HT-29 (cell line): ENCODE measurements around the gene PSMB3. TPM values are rescaled to one million over a fixed set of nuclear protein-coding genes. Genes with fewer than 3 reads are reported as not detected.

Source experiments
- DNase-seq: peaks from one replicate; pipeline ENCODE4 v3.0.0-alpha.2; 2015; ENCODE audit warnings: low spot score
- small RNA-seq: library from RNA; depleted of rRNA; stranded (forward); fragments of <200 nt; gene quantifications from one replicate; pipeline ENCODE3, GENCODE V24; 2014
- total RNA-seq: library from RNA; depleted of rRNA; stranded (reverse); fragments of >200 nt; shearing (Covaris generic); gene quantifications from 2 replicates; pipeline ENCODE4 v1.2.3, GENCODE V29; 2014; rRNA removed

The PSMB3 gene
- total RNA-seq, 1 experiment from 2014 or later = 828 TPM

- no peak for DNase-seq
These were observed 44.1 kb downstream of the PSMB3 start for GRCh38 chr17:38796451-38797157.

GRCh38 chr17:38797158-38797490 lies 44.6 kb downstream of the PSMB3 start:
- no peak for DNase-seq

GRCh38 chr17:38797828-38798227 lies 45.3 kb downstream of the PSMB3 start:
- no peak for DNase-seq

- peak; percentile 60 for DNase-seq
These were observed 46.3 kb downstream of the PSMB3 start for GRCh38 chr17:38798614-38799500.

- peak; percentile 100 for DNase-seq
These were observed 47.1 kb downstream of the PSMB3 start, which contains the start of gene PIP4K2B for GRCh38 chr17:38799501-38800236. TSS of gene PIP4K2B (minus strand) at chr17:38799556. CDS start at chr17:38799424, 132 bp downstream.

GRCh38 chr17:38800237-38800760 lies 47.8 kb downstream of the PSMB3 start:
- no peak for DNase-seq

- DNase-seq = no peak
These were observed 57.3 kb downstream of the PSMB3 start for GRCh38 chr17:38809828-38810227.

Small RNAs within 50 kb of the gene (small RNA-seq; reads per million reads assigned to genes)
- gene MIR4726 = not detected
- gene RNA5SP440 = 7.0 reads per million, percentile 85 among the genes with 10 or more reads in this experiment
- gene RNU6-866P = not detected

Other genes with a start within 250 kb of the PSMB3 start
- 4.9 and 6.0 TPM in 2 replicates for gene SRCIN1, start 146.8 kb upstream of the PSMB3 start, total RNA-seq
- gene EPOP, start 77.8 kb upstream of the PSMB3 start, total RNA-seq = 11.1 and 13.9 TPM in 2 replicates
- gene MLLT6, start 47.5 kb upstream of the PSMB3 start, total RNA-seq = 219 and 252 TPM in 2 replicates
- gene CISD3, start 22.4 kb upstream of the PSMB3 start, total RNA-seq = 54.0 and 100 TPM in 2 replicates
- 8.7 and 18.9 TPM in 2 replicates for gene PCGF2, start 4.4 kb upstream of the PSMB3 start, total RNA-seq
- 39.6 and 62.1 TPM in 2 replicates for gene PIP4K2B, start 46.8 kb downstream of the PSMB3 start, total RNA-seq
- gene CWC25, start 72.6 kb downstream of the PSMB3 start, total RNA-seq = 28.7 and 33.9 TPM in 2 replicates
- gene RPL23, start 101.0 kb downstream of the PSMB3 start, total RNA-seq = 2,011 and 2,221 TPM in 2 replicates
- 266 and 279 TPM in 2 replicates for gene LASP1, start 117.3 kb downstream of the PSMB3 start, total RNA-seq
- not detected in 2 replicates for gene FBXO47, start 214.7 kb downstream of the PSMB3 start, total RNA-seq